ENCODE results near the gene QRFP. TPM values are rescaled to one million over a fixed set of nuclear protein-coding genes. Genes with fewer than 3 reads are reported as not detected.
A peak's percentile ranks its signal among the peaks of the same experiment; 100 is the strongest.

The QRFP gene
- total and polyA plus RNA-seq, 2 of the 8 experiments (the other 6 are each of a cell fraction or from before 2014, with no cell fraction given): not detected

DNA sequence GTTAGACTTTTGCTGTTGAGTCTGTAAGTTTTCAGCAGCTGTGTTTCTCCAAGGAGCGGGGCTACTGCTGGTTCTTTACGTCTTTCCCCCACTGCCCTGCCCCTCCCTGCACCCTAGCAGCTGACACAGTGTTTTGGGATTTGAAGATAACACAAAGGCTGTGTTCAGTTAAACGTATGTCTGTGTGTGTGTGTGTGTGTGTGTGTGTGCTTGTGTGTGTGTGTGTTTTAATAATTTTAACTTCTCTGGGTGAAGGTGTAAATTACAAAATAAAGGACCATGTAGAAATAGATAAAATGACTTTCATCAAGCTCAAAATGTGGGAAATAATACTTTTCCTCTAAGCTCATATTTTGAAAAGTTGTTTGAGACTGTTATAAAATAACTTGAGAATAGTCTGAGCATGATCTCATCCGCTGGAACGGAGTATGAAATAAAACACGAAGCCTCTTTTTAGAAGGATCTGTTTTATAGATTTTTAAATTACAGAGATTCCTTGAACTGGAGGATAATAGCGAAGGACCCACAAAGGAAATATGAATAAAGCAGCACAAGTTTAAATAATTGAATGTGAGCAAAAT lies 50.6 kb downstream of the QRFP start:
- H3K4me1 ChIP-seq (replicated peaks in 1 of 4; ENCODE audit: control insufficient read depth in 3 of 4, insufficient read depth in 4 of 4, low read length in 3 of 4): peaks cover 4 to 26% (median 17%) of the 10 kb centered on the region in 4 experiments
- peak overlapping the region; percentile 82; the same call in 1 of the 2 replicates for H2BK12ac ChIP-seq (ENCODE audit: low read depth, low read length)
- CTCF ChIA-PET (ENCODE audit: partially characterized antibody): interaction anchor here (0.9 to 3.3 kb wide), 11 partner anchors 9 to 145 kb away, joined by 3 to 16 read pairs (median 4); no protein-coding TSS in a partner anchor
- H3K9ac ChIP-seq (replicated peaks in 1 of 4; ENCODE audit: extremely low read depth in 1 of 4, low read depth in 3 of 4, low read length in 3 of 4): no peak overlapping the region
- H3K27ac ChIP-seq (ENCODE audit: low read depth, low read length): no peak overlapping the region; the same call in 1 of the 2 replicates
- no peaks in the 10 kb centered on the region for H3K9me3 ChIP-seq (ENCODE audit: insufficient read depth in 2 of 2, low read depth in 1 of 2, low read length in 1 of 2)
- H3K18ac ChIP-seq (ENCODE audit: extremely low read depth, low read length): no peak overlapping the region
- H3K4me3 ChIP-seq (ENCODE audit: extremely low read depth in 1 of 4, insufficient read depth in 2 of 4, low read depth in 3 of 4, low read length in 4 of 4): no peak overlapping the region
- H2AK5ac ChIP-seq (ENCODE audit: low read depth, low read length): no peak overlapping the region
- H3K23me2 ChIP-seq (ENCODE audit: low read depth, low read length): no peaks in the 10 kb centered on the region; the same call in 1 of the 2 replicates
- no peak overlapping the region for H4K5ac ChIP-seq (ENCODE audit: insufficient read length, low read depth, low read length)
- no peak overlapping the region for H3K14ac ChIP-seq (ENCODE audit: insufficient read length)
- no peaks in the 10 kb centered on the region for H3K27me3 ChIP-seq (replicated peaks in 1 of 4; ENCODE audit: control insufficient read depth in 3 of 4, extremely low read depth in 1 of 4, insufficient read depth in 3 of 4, low read length in 3 of 4)
- H4K20me1 ChIP-seq (replicated peaks in 1 of 2; ENCODE audit: control insufficient read depth in 1 of 2, insufficient read depth in 2 of 2, low read length in 2 of 2): peaks cover 0 to 14% of the 10 kb centered on the region in 2 experiments
- no peak overlapping the region for H3K4me2 ChIP-seq (ENCODE audit: insufficient read depth in 1 of 2, low read depth in 2 of 2, low read length in 2 of 2)
- DNase-seq (ENCODE audit: low read depth in 1 of 2, low spot score in 2 of 2): no peak
- FAIRE-seq: no peak
- no peak overlapping the region; the same call in 1 of the 2 replicates for H2BK5ac ChIP-seq (ENCODE audit: low read depth, low read length)
- no peak overlapping the region for H4K91ac ChIP-seq (replicated peaks; ENCODE audit: insufficient read length, low read length)
- no peak overlapping the region for H2BK20ac ChIP-seq (ENCODE audit: low read length)
- WGBS, 2 experiments (ENCODE audit: extremely low coverage in 1 of 2, insufficient coverage in 1 of 2, insufficient read length in 1 of 2, insufficient replicate concordance in 2 of 2, low coverage in 1 of 2, low lambda C conversion rate in 2 of 2, missing lambda C conversion rate in 1 of 2): 78% methylated on average over 7 of the region's 7 CpGs; no CpG with 5 or more reads in 1 of the 2 experiments
- H3K79me2 ChIP-seq (ENCODE audit: control insufficient read depth in 1 of 2, insufficient read depth in 2 of 2, low read length in 2 of 2): peaks cover 23 to 93% of the 10 kb centered on the region in 2 experiments
- no peak overlapping the region for H3K56ac ChIP-seq (replicated peaks; ENCODE audit: insufficient read length, low read depth, low read length)
- no peak overlapping the region for H2BK120ac ChIP-seq (replicated peaks; ENCODE audit: low read depth, low read length)
- peaks cover 14% of the 10 kb centered on the region for H3K79me1 ChIP-seq (ENCODE audit: low read depth, low read length)
- H3K4ac ChIP-seq (replicated peaks; ENCODE audit: insufficient read length, low read depth, low read length): peak overlapping the region; percentile 5
- no peak overlapping the region for H4K8ac ChIP-seq (ENCODE audit: extremely low read depth, insufficient read depth, low read length)
- no peaks in the 10 kb centered on the region for H3K36me3 ChIP-seq (ENCODE audit: control insufficient read depth in 2 of 4, insufficient read depth in 4 of 4, low read length in 3 of 4)
- H2AFZ ChIP-seq (ENCODE audit: low read length): no peak overlapping the region
- no peak overlapping the region; the same call in 1 of the 2 replicates for H2BK15ac ChIP-seq (ENCODE audit: low read length)
- POLR2A ChIA-PET (ENCODE audit: partially characterized antibody): interaction anchor here (1.0 to 2.5 kb wide), 3 partner anchors 13 to 22 kb away, joined by 3 to 9 read pairs (median 8); no protein-coding TSS in a partner anchor
- H3K23ac ChIP-seq (ENCODE audit: insufficient read length): no peak overlapping the region
- TF ChIP-seq, protein P1, sequence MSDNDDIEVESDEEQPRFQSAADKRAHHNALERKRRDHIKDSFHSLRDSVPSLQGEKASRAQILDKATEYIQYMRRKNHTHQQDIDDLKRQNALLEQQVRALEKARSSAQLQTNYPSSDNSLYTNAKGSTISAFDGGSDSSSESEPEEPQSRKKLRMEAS (IDR thresholded peaks at IDR 0.05): no peak
- no peak for TF ChIP-seq RFX5 (IDR thresholded peaks at IDR 0.05; ENCODE audit: borderline replicate concordance, low read depth, low read length)

All from H1 (cell line).